GM23338 (cell line): ENCODE measurements around the gene DDB1. TPM values are rescaled to one million over a fixed set of nuclear protein-coding genes. Genes with fewer than 3 reads are reported as not detected.

Source experiments
- ATAC-seq: fragments of 200-7000 bp; cut with Tn5 transposase; 3 replicates; pipeline ENCODE4 v1.9.1; 2020
- DNase-seq: peaks from one replicate; pipeline ENCODE4 v3.0.0-alpha.2; 2015; ENCODE audit warnings: low spot score
- H2AFZ ChIP-seq: fragments of 200-600 bp; sonication (generic); 2 replicates; pipeline ENCODE4 v1.8.0; 2016; ENCODE audit warnings: antibody characterized with exemption, mild to moderate bottlenecking, moderate library complexity
- H3F3A ChIP-seq: fragments of 200-600 bp; sonication (generic); replicated peaks from 2 replicates; pipeline ENCODE4 v1.8.0; 2017; ENCODE audit warnings: antibody characterized with exemption, mixed run types, low read depth
- H3K27ac ChIP-seq: fragments of 200-600 bp; sonication (generic); 2 replicates; pipeline ENCODE4 v1.6.1; 2016; ENCODE audit warnings: low read depth
- H3K27me3 ChIP-seq: fragments of 200-600 bp; sonication (generic); 2 replicates; pipeline ENCODE4 v1.8.0; 2016; ENCODE audit warnings: mild to moderate bottlenecking, mixed run types, moderate library complexity; ENCODE audit not compliant: insufficient read depth
- H3K36me3 ChIP-seq: fragments of 200-600 bp; sonication (generic); 2 replicates; pipeline ENCODE4 v1.8.0; 2016; ENCODE audit warnings: mild to moderate bottlenecking; ENCODE audit not compliant: insufficient read depth
- H3K4me1 ChIP-seq: fragments of 200-600 bp; sonication (generic); 2 replicates; pipeline ENCODE4 v1.8.0; 2016; ENCODE audit warnings: mild to moderate bottlenecking, moderate library complexity; ENCODE audit not compliant: insufficient read depth
- H3K4me2 ChIP-seq: fragments of 200-600 bp; sonication (generic); 2 replicates; pipeline ENCODE4 v1.7.1; 2017; ENCODE audit warnings: mixed run types
- H3K4me3 ChIP-seq: fragments of 200-600 bp; sonication (generic); 2 replicates; pipeline ENCODE4 v1.6.1; 2016; ENCODE audit warnings: mixed run types
- H3K79me2 ChIP-seq: fragments of 200-600 bp; sonication (generic); replicated peaks from 2 replicates; pipeline ENCODE4 v1.8.0; 2017; ENCODE audit warnings: mild to moderate bottlenecking; ENCODE audit not compliant: insufficient read depth
- H3K9me2 ChIP-seq: fragments of 200-600 bp; sonication (generic); 2 replicates; pipeline ENCODE4 v1.8.0; 2017; ENCODE audit not compliant: insufficient read depth
- H4K20me1 ChIP-seq: fragments of 200-600 bp; sonication (generic); replicated peaks from 2 replicates; pipeline ENCODE4 v1.8.0; 2017; ENCODE audit warnings: mild to moderate bottlenecking; ENCODE audit not compliant: insufficient read depth
- H3K27ac Mint-ChIP-seq: 2 replicates; pipeline ENCODE4 v1.8.0; 2020; ENCODE audit warnings: inconsistent platforms, mild to moderate bottlenecking, moderate library complexity, mixed read lengths
- H3K27me3 Mint-ChIP-seq: 3 replicates; pipeline ENCODE4 v1.8.0; 2022; ENCODE audit warnings: low read depth, mild to moderate bottlenecking, moderate library complexity, mixed read lengths, inconsistent platforms; ENCODE audit not compliant: insufficient read depth, poor library complexity
- H3K36me3 Mint-ChIP-seq: 3 replicates; pipeline ENCODE4 v1.8.0; 2021; ENCODE audit warnings: low read depth, mild to moderate bottlenecking, inconsistent platforms, moderate library complexity, mixed read lengths
- H3K4me1 Mint-ChIP-seq: 3 replicates; pipeline ENCODE4 v1.8.0; 2020; ENCODE audit warnings: mild to moderate bottlenecking, inconsistent platforms, mixed read lengths
- H3K4me3 Mint-ChIP-seq: 3 replicates; pipeline ENCODE4 v1.8.0; 2021; ENCODE audit warnings: moderate library complexity, mild to moderate bottlenecking, inconsistent platforms, mixed read lengths
- H3K9me3 Mint-ChIP-seq: 3 replicates; pipeline ENCODE4 v1.8.0; 2020; ENCODE audit warnings: moderate library complexity, mild to moderate bottlenecking, inconsistent platforms, mixed read lengths
- CREB1 ChIP-seq: fragments of 250-450 bp; sonication (Bioruptor Pico); IDR thresholded peaks from 2 replicates; pipeline ENCODE4 v1.5.0; 2020; ENCODE audit warnings: low read depth, mild to moderate bottlenecking, moderate library complexity
- EZH2 ChIP-seq: fragments of 200-600 bp; sonication (generic); IDR thresholded peaks from one replicate; pipeline ENCODE4 v1.8.0; 2017; ENCODE audit warnings: antibody characterized with exemption, mild to moderate bottlenecking, low read depth; ENCODE audit not compliant: unreplicated experiment
- EZH2phosphoT487 ChIP-seq: fragments of 200-600 bp; sonication (generic); IDR thresholded peaks from one replicate; pipeline ENCODE4 v1.8.1; 2018; ENCODE audit warnings: antibody characterized with exemption; ENCODE audit not compliant: unreplicated experiment
- JUNB ChIP-seq: IDR thresholded peaks from one replicate; pipeline ENCODE4 v1.6.1; 2016; ENCODE audit warnings: antibody characterized with exemption; ENCODE audit not compliant: unreplicated experiment
- NANOG ChIP-seq: IDR thresholded peaks from 2 replicates; pipeline ENCODE4 v1.6.1; 2016; ENCODE audit warnings: antibody characterized with exemption, borderline replicate concordance
- POLR2AphosphoS5 ChIP-seq: IDR thresholded peaks from 2 replicates; pipeline ENCODE4 v1.6.1; 2016; ENCODE audit warnings: antibody characterized with exemption, low read depth
- STAT1 ChIP-seq: IDR thresholded peaks from one replicate; pipeline ENCODE4 v1.6.1; 2016; ENCODE audit warnings: antibody characterized with exemption; ENCODE audit not compliant: unreplicated experiment
- ZNF114 ChIP-seq: fragments of 250-450 bp; sonication (Bioruptor Pico); IDR thresholded peaks from 2 replicates; pipeline ENCODE4 v1.5.0; 2020; ENCODE audit warnings: mild to moderate bottlenecking, moderate library complexity
- ZNF331 ChIP-seq: fragments of 250-450 bp; sonication (Bioruptor Pico); IDR thresholded peaks from 2 replicates; pipeline ENCODE4 v1.5.0; 2020; ENCODE audit warnings: low read depth, mild to moderate bottlenecking, moderate library complexity
- polyA plus RNA-seq: library from polyadenylated mRNA; unstranded; fragments of >200 nt; fragmentation: Nextera tagmentation; extraction: Ambion mirVana; gene quantifications from 2 replicates; pipeline ENCODE4 v1.2.1, GENCODE V29; 2016
- total RNA-seq: library from RNA; depleted of rRNA; stranded (reverse); fragments of >200 nt; shearing (Covaris generic); gene quantifications from 2 replicates; pipeline ENCODE4 v1.2.3, GENCODE V29; 2014
- TF ChIP-seq, protein P1 (sequence below): IDR thresholded peaks from 2 replicates; pipeline ENCODE4 v1.6.1; 2016; ENCODE audit warnings: antibody characterized with exemption
- TF ChIP-seq, protein P2 (sequence below): IDR thresholded peaks from one replicate; pipeline ENCODE4 v1.6.1; 2018; ENCODE audit warnings: antibody characterized with exemption; ENCODE audit not compliant: unreplicated experiment
- TF ChIP-seq, protein P3 (sequence below), 2 experiments: fragments of 200-600 bp in 1 of 2; sonication (generic) in 1 of 2; conservative IDR thresholded peaks; 2 replicates each; pipeline versions ENCODE4 v1.5.1 to v1.6.1; 2016 to 2017; ENCODE audit warnings: antibody characterized with exemption in 2 of 2, low read depth in 2 of 2, mild to moderate bottlenecking in 2 of 2, moderate library complexity in 1 of 2
- TF ChIP-seq, protein P4 (sequence below): fragments of 250-450 bp; sonication (Bioruptor Pico); IDR thresholded peaks from 2 replicates; pipeline ENCODE4 v1.5.0; 2020; ENCODE audit warnings: mild to moderate bottlenecking, moderate library complexity

DDB1 gene
- total and polyA plus RNA-seq, 2 experiments from 2014 or later, result 102 to 282 TPM

DNA sequence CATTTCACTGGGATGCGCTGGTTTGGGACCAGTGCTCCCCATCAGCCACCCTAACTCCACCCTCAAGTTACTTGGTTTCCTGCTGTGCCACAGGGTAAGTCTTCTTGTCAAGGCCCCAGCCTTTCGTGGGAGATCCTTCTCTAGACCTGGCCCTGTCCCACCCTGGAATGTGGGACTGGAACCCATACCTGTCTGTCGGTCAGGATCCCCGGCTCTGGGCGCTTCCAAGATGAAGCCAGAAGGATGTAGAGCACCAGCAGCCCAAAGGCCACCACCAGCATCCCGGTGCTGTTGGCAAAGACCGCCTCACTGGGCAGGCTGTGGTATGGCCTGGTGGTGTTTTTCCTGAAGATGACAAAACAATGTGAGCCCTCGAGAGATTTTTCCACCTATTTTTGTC, 17.9 kb upstream of the DDB1 start:
- ATAC-seq, result no peak
- Mint-ChIP-seq H3K27ac (no peak overlapping the region), H3K36me3 (peaks cover 20% of the 10 kb centered on the region), H3K27me3 (peaks cover 6% of the 10 kb centered on the region), H3K4me1 (peaks cover 2% of the 10 kb centered on the region; the same call in 2 of the 3 replicates), H3K9me3 (no peaks in the 10 kb centered on the region), H3K4me3 (no peak overlapping the region)
- Histone ChIP-seq H3K9me2 (no peaks in the 10 kb centered on the region), H3K4me2 (no peak overlapping the region), H3K79me2 (no peaks in the 10 kb centered on the region), H2AFZ (no peak overlapping the region), H3K27ac (no peak overlapping the region), H3F3A (no peaks in the 10 kb centered on the region), H4K20me1 (no peaks in the 10 kb centered on the region), H3K4me3 (no peak overlapping the region), H3K36me3 (no peaks in the 10 kb centered on the region), H3K4me1 (no peaks in the 10 kb centered on the region), H3K27me3 (no peaks in the 10 kb centered on the region)
- TF ChIP-seq JUNB (no peak), ZNF114 (CRISPR knock-in tag) (no peak), CREB1 (CRISPR knock-in tag) (no peak), EZH2phosphoT487 (no peak), ZNF331 (CRISPR knock-in tag) (no peak), STAT1 (no peak), EZH2 (no peak), NANOG (no peak), POLR2AphosphoS5 (no peak)
- TF ChIP-seq, protein P1, sequence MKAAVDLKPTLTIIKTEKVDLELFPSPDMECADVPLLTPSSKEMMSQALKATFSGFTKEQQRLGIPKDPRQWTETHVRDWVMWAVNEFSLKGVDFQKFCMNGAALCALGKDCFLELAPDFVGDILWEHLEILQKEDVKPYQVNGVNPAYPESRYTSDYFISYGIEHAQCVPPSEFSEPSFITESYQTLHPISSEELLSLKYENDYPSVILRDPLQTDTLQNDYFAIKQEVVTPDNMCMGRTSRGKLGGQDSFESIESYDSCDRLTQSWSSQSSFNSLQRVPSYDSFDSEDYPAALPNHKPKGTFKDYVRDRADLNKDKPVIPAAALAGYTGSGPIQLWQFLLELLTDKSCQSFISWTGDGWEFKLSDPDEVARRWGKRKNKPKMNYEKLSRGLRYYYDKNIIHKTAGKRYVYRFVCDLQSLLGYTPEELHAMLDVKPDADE, result no peak
- TF ChIP-seq, protein P2, sequence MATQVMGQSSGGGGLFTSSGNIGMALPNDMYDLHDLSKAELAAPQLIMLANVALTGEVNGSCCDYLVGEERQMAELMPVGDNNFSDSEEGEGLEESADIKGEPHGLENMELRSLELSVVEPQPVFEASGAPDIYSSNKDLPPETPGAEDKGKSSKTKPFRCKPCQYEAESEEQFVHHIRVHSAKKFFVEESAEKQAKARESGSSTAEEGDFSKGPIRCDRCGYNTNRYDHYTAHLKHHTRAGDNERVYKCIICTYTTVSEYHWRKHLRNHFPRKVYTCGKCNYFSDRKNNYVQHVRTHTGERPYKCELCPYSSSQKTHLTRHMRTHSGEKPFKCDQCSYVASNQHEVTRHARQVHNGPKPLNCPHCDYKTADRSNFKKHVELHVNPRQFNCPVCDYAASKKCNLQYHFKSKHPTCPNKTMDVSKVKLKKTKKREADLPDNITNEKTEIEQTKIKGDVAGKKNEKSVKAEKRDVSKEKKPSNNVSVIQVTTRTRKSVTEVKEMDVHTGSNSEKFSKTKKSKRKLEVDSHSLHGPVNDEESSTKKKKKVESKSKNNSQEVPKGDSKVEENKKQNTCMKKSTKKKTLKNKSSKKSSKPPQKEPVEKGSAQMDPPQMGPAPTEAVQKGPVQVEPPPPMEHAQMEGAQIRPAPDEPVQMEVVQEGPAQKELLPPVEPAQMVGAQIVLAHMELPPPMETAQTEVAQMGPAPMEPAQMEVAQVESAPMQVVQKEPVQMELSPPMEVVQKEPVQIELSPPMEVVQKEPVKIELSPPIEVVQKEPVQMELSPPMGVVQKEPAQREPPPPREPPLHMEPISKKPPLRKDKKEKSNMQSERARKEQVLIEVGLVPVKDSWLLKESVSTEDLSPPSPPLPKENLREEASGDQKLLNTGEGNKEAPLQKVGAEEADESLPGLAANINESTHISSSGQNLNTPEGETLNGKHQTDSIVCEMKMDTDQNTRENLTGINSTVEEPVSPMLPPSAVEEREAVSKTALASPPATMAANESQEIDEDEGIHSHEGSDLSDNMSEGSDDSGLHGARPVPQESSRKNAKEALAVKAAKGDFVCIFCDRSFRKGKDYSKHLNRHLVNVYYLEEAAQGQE, result no peak
- TF ChIP-seq, protein P3, sequence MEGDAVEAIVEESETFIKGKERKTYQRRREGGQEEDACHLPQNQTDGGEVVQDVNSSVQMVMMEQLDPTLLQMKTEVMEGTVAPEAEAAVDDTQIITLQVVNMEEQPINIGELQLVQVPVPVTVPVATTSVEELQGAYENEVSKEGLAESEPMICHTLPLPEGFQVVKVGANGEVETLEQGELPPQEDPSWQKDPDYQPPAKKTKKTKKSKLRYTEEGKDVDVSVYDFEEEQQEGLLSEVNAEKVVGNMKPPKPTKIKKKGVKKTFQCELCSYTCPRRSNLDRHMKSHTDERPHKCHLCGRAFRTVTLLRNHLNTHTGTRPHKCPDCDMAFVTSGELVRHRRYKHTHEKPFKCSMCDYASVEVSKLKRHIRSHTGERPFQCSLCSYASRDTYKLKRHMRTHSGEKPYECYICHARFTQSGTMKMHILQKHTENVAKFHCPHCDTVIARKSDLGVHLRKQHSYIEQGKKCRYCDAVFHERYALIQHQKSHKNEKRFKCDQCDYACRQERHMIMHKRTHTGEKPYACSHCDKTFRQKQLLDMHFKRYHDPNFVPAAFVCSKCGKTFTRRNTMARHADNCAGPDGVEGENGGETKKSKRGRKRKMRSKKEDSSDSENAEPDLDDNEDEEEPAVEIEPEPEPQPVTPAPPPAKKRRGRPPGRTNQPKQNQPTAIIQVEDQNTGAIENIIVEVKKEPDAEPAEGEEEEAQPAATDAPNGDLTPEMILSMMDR (conservative IDR thresholded peaks at IDR 0.05; ENCODE audit: low read depth in 2 of 2), result no peak
- TF ChIP-seq, protein P4, sequence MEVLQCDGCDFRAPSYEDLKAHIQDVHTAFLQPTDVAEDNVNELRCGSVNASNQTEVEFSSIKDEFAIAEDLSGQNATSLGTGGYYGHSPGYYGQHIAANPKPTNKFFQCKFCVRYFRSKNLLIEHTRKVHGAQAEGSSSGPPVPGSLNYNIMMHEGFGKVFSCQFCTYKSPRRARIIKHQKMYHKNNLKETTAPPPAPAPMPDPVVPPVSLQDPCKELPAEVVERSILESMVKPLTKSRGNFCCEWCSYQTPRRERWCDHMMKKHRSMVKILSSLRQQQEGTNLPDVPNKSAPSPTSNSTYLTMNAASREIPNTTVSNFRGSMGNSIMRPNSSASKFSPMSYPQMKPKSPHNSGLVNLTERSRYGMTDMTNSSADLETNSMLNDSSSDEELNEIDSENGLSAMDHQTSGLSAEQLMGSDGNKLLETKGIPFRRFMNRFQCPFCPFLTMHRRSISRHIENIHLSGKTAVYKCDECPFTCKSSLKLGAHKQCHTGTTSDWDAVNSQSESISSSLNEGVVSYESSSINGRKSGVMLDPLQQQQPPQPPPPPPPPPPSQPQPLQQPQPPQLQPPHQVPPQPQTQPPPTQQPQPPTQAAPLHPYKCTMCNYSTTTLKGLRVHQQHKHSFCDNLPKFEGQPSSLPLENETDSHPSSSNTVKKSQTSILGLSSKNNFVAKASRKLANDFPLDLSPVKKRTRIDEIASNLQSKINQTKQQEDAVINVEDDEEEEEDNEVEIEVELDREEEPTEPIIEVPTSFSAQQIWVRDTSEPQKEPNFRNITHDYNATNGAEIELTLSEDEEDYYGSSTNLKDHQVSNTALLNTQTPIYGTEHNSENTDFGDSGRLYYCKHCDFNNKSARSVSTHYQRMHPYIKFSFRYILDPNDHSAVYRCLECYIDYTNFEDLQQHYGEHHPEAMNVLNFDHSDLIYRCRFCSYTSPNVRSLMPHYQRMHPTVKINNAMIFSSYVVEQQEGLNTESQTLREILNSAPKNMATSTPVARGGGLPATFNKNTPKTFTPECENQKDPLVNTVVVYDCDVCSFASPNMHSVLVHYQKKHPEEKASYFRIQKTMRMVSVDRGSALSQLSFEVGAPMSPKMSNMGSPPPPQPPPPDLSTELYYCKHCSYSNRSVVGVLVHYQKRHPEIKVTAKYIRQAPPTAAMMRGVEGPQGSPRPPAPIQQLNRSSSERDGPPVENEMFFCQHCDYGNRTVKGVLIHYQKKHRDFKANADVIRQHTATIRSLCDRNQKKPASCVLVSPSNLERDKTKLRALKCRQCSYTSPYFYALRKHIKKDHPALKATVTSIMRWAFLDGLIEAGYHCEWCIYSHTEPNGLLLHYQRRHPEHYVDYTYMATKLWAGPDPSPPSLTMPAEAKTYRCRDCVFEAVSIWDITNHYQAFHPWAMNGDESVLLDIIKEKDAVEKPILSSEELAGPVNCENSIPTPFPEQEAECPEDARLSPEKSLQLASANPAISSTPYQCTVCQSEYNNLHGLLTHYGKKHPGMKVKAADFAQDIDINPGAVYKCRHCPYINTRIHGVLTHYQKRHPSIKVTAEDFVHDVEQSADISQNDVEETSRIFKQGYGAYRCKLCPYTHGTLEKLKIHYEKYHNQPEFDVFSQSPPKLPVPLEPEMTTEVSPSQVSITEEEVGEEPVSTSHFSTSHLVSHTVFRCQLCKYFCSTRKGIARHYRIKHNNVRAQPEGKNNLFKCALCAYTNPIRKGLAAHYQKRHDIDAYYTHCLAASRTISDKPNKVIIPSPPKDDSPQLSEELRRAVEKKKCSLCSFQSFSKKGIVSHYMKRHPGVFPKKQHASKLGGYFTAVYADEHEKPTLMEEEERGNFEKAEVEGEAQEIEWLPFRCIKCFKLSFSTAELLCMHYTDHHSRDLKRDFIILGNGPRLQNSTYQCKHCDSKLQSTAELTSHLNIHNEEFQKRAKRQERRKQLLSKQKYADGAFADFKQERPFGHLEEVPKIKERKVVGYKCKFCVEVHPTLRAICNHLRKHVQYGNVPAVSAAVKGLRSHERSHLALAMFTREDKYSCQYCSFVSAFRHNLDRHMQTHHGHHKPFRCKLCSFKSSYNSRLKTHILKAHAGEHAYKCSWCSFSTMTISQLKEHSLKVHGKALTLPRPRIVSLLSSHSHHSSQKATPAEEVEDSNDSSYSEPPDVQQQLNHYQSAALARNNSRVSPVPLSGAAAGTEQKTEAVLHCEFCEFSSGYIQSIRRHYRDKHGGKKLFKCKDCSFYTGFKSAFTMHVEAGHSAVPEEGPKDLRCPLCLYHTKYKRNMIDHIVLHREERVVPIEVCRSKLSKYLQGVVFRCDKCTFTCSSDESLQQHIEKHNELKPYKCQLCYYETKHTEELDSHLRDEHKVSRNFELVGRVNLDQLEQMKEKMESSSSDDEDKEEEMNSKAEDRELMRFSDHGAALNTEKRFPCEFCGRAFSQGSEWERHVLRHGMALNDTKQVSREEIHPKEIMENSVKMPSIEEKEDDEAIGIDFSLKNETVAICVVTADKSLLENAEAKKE (CRISPR knock-in tag), result no peak
- DNase-seq, result no peak
